Right forelimb (tissue), 1 donor: ENCODE results near the gene RNF151.
A peak's percentile ranks its signal among the peaks of the same experiment; 100 is the strongest.
"Not testable (repeated sequence)": the region's sequence is repeated elsewhere in the genome, so short reads cannot be mapped to it uniquely, and the experiment has no call there.

ENCODE experiments used
- DNase-seq: peaks from one replicate; pipeline ENCODE4 v3.0.0-alpha.2; 2018

Gene RNF151

GRCh38 chr16:1939833-1940232, 26.8 kb upstream of the RNF151 start:
- not testable (repeated sequence) for DNase-seq

- no peak for DNase-seq
Measured at GRCh38 chr16:1940273-1941161, 26.1 kb upstream of the RNF151 start.

DNA sequence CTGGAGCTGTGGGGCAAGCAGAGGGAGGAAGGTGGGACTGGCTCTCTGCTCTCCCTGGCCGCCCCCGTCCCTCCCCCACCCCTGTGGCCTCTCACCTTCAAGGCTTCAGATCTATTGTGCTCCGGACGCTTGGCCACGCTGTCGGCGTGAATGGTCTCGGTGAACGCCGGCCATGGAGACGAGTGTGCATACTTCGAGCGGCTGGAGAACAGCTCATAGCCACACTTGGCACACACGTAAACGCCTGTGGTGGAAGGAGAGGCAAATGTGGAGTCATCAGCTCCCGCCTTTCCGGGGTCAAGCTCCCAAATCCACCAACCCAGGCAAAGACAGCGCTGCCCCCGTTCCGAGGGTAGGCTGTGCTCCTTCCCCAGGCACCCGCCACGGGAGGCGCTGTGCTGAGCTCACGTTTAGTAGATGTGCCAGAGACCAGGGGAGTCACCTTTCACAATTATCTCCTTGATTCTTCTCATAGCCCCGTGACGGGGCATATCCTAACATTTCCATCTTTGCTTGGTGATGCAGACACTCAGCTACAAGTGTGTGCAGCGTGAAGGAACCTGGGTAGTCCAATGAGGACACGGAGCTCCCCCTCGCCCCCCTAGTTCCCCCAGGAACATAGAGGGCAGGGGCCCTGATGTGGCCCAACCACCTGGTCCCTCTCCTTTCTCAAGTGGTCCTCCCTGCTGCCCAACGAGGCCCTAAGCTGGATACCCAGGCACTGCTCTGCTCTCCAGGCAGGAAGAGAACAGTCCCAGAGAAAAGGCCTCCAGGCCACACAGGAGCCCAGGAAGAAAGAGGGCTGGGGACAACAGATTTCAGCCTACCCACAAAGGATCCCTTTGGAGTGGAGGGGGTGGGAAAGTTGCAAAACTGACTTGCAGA, 25.3 kb upstream of the RNF151 start:
- DNase-seq: no peak

DNA sequence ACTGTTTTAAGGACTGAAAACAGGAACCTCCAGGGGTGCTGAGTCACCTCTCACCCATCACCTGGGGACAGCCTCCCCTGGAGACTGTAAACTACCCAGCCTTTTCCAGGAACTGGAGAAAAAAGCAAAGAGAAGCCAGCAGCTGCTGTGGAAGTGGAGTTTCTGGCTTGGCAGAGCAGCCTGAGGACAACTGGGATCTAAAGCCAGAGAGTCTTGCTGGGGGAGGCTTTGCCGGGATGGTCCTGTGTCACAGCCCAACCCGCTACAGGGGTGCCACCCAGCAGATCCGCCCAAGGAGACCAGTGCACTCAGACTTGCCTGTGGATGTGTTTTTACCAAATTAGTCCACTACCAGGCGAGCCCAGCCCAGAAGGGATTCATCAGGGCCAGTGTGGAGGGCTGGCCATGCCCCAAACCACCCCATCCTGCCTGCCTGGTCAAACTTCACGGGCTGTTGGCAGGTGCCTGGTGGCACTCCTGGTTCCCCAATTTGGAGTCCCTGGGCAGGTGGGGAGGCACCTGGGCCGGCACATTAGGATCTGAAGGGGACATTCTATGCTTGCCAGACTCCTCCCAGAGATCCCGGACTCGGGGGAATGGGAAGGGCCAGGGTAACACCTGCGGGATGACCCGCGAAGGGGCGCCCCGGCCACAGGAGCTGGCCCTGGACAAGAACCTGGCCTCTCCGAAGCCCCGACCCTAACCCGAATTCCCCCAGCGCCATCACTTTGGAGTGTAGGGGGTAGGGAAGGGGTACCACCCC, 24.4 kb upstream of the RNF151 start:
- no peak for DNase-seq

DNA sequence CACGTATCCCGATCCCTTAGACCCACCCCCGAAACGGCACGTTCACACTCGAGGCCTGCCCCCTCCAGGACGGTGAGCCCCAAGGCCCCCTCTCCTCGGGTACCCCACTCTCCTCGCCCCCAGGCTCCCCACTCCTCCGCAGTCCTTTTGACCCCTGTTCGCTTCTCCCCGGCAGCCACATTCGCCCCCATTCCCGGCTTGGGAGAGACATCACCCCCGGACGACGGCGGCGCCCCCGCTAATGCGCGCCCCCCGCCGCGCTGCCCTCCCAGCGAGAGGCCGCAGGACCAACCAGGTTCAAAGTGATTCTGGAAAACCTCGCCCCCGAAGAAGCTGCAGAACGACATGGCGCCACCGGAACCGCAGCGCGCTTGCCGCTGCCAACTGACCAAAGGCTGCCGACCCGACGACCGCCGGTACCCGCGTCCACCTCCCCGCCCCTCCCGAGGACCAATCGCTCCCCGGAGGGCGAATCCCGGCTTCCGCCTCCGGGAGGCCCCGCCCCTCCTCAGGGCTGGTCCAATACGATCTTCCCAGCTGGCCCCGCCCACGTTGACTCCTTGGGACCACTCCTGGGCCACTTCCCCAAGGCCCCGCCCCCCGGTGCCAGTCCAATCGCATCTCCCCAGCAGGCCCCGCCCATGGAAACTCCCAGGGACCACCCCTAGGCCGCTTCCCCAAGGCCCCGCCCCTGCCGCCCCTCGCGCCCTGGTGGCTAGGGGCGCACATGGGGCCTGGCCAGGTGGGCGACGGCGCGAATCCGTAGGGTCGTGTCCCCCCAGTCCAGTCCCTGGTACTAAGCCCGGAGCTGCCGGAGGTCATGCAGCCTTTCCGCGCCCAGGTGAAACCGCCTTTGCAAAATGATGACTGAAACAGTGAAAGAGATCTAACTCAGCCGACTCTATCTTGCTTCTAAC, 23.6 kb upstream of the RNF151 start, which contains the start of gene MSRB1:
MSRB1 (minus strand) TSS at position 390 of the 917 bp plus-strand sequence; CDS start at position 347, 43 bp downstream.
- peak; percentile 98 for DNase-seq

- no peak for DNase-seq
Measured at GRCh38 chr16:1944612-1945199, 21.9 kb upstream of the RNF151 start.

DNA sequence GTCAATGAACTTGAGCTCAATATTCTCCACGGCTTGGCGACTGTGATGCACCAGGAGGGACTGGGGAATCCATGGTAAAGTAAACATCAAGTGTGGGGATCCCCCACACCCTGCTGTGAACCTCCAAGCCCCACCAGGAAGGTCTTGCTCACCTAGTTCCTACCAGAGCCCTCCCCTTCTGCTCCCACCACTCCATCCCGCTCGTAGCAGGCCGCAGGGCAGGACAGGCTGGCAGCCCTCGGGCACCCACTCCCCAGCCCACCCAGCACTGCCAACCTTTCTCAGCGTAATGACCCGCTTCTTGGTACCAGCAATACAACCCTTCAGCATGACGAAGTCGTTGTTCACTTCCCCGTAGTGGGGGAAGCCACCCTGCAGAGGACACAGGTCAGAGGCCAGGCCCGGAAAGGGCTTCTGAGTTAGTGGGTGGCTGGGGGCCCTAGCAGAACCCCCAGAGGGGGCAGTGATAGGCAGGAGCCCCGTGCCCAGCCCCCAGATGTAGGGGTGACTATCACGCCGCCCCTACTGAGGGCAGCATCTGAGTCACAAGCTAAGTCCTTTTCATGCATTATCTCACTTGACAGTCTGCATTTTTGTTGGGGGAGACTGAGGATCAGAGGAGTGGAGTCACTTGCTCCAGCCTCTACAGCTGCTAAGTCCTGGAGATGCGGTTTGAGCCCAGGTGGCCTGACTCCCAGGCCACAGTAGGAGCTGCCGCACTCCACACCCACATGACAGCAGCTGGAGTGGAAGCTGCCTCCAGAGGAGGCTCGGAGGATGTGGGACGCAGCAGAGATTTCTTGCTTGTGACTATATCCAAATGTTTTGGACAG, 20.9 kb upstream of the RNF151 start:
- no peak for DNase-seq

- no peak for DNase-seq
Measured at GRCh38 chr16:1946495-1947368, 19.9 kb upstream of the RNF151 start.

DNA sequence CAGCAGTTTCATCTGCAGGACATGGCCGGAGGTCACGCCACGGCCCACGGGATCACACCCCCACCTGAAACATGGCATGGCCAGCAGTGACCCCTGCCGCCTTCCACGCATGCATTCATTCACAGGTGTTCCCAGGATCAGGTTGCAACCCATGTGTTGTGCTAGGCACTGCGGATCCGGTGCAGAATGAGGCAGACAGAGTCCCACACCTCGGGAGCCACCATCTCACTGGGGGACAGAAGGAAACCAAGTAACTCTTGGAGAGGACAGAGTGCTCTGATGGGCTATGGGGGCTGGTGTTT, 19.3 kb upstream of the RNF151 start:
- no peak for DNase-seq

DNA sequence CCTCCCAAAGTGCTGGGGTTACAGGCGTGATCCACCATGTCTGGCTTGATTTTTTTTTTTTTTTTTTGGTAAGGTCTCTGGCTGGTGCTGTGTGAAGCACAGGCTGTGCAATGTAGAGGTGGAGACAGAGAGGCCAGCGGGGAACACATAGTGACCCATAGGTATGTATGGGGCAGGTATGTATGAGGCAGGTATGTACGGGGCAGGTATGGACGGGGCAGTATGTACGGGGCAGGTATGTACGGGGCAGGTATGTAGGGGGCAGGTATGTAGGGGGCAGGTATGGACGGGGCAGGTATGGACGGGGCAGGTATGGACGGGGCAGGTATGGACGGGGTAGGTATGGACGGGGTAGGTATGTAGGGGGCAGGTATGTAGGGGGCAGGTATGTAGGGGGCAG, 17.1 kb upstream of the RNF151 start:
- DNase-seq: no peak

DNA sequence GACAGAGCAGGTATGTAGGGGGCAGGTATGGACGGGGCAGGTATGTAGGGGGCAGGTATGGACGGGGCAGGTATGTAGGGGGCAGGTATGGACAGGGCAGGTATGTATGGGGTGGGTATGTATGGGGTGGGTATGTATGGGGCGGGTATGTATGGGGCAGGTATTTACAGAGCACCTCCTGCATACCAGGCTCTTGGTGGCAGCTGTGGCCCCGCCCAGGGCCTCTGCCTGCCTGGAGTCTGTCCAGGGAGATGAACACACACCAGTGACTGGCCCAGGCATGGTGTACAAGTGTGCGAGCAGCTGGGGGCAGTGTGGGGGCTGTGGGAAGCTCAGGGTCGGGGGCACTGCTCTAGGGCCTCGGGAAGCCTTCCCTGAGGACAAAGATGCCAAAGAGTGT, 16.6 kb upstream of the RNF151 start:
- no peak for DNase-seq

GRCh38 chr16:1950559-1950958, 16.1 kb upstream of the RNF151 start:
- no peak for DNase-seq

DNA sequence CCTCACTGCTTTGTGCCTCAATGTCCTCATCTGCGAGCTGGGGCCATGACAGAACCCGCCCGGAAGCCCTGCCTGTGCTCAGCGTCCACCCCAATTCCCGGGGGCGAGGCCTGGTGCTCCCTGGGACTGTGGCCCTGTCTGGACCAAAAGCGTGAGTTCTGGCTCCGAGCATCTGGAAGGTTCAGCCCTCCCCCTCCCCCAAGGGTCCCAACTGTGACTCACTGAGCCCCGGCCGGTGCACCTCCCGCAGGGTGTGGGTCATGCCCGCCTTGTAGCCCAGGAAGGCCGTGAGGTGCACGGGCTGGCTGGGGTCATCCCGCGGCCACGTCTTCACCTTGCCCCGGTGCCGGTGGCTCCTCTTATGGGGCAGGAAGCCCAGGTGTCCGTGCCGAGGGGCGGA, 12.9 kb upstream of the RNF151 start:
- no peak for DNase-seq

DNA sequence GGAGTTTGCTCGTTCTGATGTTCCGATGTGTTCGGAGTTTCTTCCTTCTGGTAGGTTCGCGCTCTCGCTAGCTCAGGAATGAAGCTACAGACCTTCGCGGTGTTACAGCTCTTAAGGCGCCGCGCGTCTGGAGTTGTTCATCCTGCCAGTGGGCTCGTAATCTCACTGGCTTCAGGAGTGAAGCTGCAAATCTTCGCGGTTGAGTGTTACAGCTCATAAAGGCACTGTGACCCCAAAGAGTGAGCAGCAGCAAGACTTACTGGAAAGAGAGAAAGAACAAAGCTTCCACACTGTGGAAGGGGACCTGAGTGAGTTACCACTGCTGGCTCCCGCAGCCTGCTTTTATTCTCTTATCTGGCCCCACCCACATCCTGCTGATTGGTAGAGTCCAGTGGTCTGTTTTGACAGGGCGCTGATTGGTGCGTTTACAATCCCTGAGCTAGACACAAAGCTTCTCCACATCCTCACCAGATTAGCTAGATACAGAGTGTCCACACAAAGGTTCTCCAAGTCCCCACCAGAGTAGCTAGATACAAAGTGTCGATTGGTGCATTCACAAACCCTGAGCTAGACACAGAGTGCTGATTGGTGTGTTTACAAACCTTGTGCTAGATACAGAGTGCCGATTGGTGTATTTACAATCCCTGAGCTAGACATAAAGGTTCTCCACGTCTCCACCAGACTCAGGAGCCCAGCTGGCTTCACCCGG, 9.1 kb upstream of the RNF151 start:
- not testable (repeated sequence) for DNase-seq

DNA sequence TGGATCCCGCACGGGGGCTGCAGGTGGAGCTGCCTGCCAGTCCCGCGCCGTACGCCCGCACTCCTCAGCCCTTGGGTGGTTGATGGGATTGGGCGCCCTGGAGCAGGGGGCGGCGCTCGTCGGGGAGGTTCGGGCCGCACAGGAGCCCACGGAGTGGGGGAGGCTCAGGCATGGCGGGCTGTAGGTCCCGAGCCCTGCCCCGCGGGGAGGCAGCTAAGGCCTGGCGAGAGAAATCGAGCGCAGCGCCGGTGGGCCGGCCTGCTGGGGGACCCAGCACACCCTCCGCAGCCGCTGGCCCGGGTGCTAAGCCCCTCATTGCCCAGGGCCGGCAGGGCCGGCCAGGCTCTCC, 8.5 kb upstream of the RNF151 start:
- DNase-seq: not testable (repeated sequence)

GRCh38 chr16:1958715-1959268, 7.9 kb upstream of the RNF151 start:
- no peak for DNase-seq

DNA sequence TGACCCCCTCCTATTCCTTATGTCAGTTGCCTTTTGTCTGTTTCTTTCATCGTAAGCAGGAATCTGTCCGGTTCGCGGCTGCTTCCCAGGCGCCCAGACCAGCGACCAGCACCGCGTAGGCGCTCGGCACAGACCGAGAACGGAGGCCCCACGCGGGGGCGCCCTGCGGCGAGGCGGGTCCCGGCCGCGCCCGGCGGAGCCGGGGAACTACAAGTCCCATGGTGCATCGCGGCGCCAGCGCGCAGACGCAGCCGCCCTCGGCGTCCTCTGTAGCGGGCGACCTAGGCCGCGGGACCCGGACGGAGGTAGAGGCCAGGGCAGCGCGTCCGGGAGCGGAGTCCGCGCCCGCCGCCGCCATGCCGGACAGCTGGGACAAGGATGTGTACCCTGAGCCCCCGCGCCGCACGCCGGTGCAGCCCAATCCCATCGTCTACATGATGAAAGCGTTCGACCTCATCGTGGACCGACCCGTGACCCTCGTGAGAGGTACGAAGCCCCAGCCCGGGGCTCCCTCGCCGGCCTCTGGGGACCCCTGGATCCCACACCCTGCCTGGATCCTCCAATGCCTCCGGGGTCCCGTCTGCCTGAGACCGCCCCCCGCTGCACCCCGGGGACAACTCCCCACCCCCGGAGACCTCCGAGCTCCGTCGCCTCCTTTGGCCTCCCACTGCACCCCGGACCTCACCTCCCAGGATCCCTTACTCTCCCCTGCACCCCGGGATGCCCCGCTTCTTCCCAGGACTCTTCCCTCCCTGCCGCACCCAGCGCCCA, 7.2 kb upstream of the RNF151 start, which contains the start of gene NDUFB10:
NDUFB10 (plus strand) TSS at position 270 of the 771 bp plus-strand sequence; CDS start at position 357, 87 bp downstream.
- DNase-seq: peak; percentile 93
